GM12878 (cell line): Measurements from ENCODE around the gene PHAF1. TPM values are rescaled to one million over a fixed set of nuclear protein-coding genes. Genes with fewer than 3 reads are reported as not detected.

ENCODE experiments used
- ATAC-seq: fragments of 200-7000 bp; cut with Tn5 transposase; 3 replicates; pipeline ENCODE4 v1.9.1; 2020; ENCODE audit warnings: mild to moderate bottlenecking, moderate library complexity
- BruUV-seq: library from RNA; stranded (reverse); fragments of 400-500 nt; replicated peaks from 2 replicates; lab custom pipeline; 2021; lab: Mats Ljungman, UMichigan
- CTCF ChIA-PET: fragments of 300-600 bp; sonication (Branson Sonifier 250); formaldehyde crosslinking; extraction: SDS; loops from one replicate; lab custom pipeline; 2021; ENCODE audit warnings: inconsistent platforms; lab: Yijun Ruan, JAX
- POLR2A ChIA-PET: fragments of 350-600 bp; formaldehyde crosslinking; extraction: SDS; loops from one replicate; lab custom pipeline; 2021; ENCODE audit warnings: inconsistent platforms; lab: Charles Lee
- RAD21 ChIA-PET: fragments of 300-600 bp; sonication (Branson Sonifier 250); formaldehyde crosslinking; loops from one replicate; lab custom pipeline; 2023; ENCODE audit warnings: antibody characterized with exemption; ENCODE audit not compliant: unreplicated experiment; lab: Charles Lee
- SMC1A ChIA-PET: fragments of 300-600 bp; sonication (Branson Sonifier 250); formaldehyde crosslinking; loops from one replicate; lab custom pipeline; 2023; ENCODE audit not compliant: unreplicated experiment, uncharacterized antibody; lab: Charles Lee
- DNase-seq: peaks from one replicate; pipeline ENCODE4 v3.0.0-alpha.2; 2011; ENCODE audit warnings: low read depth, low spot score
- FAIRE-seq: peaks from 3 replicates; lab custom pipeline; 2011; peaks lifted over from hg19 to GRCh38; lab: Jason Lieb, UNC
- H2AFZ ChIP-seq: 2 replicates; pipeline ENCODE4 v1.6.0; 2011; ENCODE audit warnings: low read depth, low read length, control low read depth; ENCODE audit not compliant: control insufficient read depth
- H3K27ac ChIP-seq: 2 replicates; pipeline ENCODE4 v1.5.1; 2011; ENCODE audit warnings: control low read depth; ENCODE audit not compliant: control insufficient read depth, insufficient read depth
- H3K27me3 ChIP-seq, 2 experiments: replicated peaks in 1 of 2; 2 replicates each; pipeline versions ENCODE4 v1.6.0 to v1.6.1; 2011; ENCODE audit warnings: low read length in 1 of 2; ENCODE audit not compliant: control insufficient read depth in 2 of 2, insufficient read depth in 2 of 2
- H3K36me3 ChIP-seq, 2 experiments: 2 replicates each; pipeline ENCODE4 v1.5.1; 2011; ENCODE audit warnings: low read length in 1 of 2; ENCODE audit not compliant: control insufficient read depth in 2 of 2, insufficient read depth in 2 of 2
- H3K4me1 ChIP-seq: 2 replicates; pipeline ENCODE4 v1.6.1; 2011; ENCODE audit warnings: mild to moderate bottlenecking, low read length, moderate library complexity, mixed read lengths; ENCODE audit not compliant: control insufficient read depth, insufficient read depth
- H3K4me2 ChIP-seq: 2 replicates; pipeline ENCODE4 v1.6.0; 2011; ENCODE audit warnings: control low read depth; ENCODE audit not compliant: control insufficient read depth, insufficient read depth
- H3K4me3 ChIP-seq: fragments of 200-600 bp; sonication (generic); 2 replicates; pipeline ENCODE4 v1.5.1; 2016
- H3K79me2 ChIP-seq: 2 replicates; pipeline ENCODE4 v1.6.0; 2011; ENCODE audit warnings: low read length; ENCODE audit not compliant: control insufficient read depth, insufficient read depth
- H3K9ac ChIP-seq: 2 replicates; pipeline ENCODE4 v1.8.0; 2011; ENCODE audit warnings: low read length, control low read depth, mixed read lengths; ENCODE audit not compliant: control insufficient read depth, insufficient read depth
- H3K9me3 ChIP-seq: replicated peaks from 3 replicates; pipeline ENCODE4 v1.5.1; 2011; ENCODE audit warnings: mild to moderate bottlenecking, low read length; ENCODE audit not compliant: control insufficient read depth, insufficient read depth
- H4K20me1 ChIP-seq: 2 replicates; pipeline ENCODE4 v1.6.0; 2011; ENCODE audit not compliant: control insufficient read depth, insufficient read depth
- BHLHE40 ChIP-seq, 2 experiments: fragments of 450-650 bp in 1 of 2; IDR thresholded peaks; 2 replicates each; pipeline ENCODE4 v1.6.1; 2011 to 2017; ENCODE audit warnings: low read depth in 2 of 2, borderline replicate concordance in 1 of 2, improper control_type of control experiment in 1 of 2, low read length in 1 of 2, mild to moderate bottlenecking in 1 of 2
- CBFB ChIP-seq: IDR thresholded peaks from 2 replicates; pipeline ENCODE4 v1.6.1; 2016; ENCODE audit warnings: antibody characterized with exemption, low read depth
- GATAD2B ChIP-seq: fragments of 450-650 bp; conservative IDR thresholded peaks from 2 replicates; pipeline ENCODE4 v1.6.1; 2017; ENCODE audit warnings: low read depth, mild to moderate bottlenecking, moderate library complexity
- IKZF1 ChIP-seq: fragments of 450-650 bp; conservative IDR thresholded peaks from 2 replicates; pipeline ENCODE4 v1.6.1; 2017; ENCODE audit warnings: antibody characterized with exemption, mild to moderate bottlenecking
- IKZF2 ChIP-seq, 2 experiments: fragments of 450-650 bp; IDR thresholded peaks; 2 replicates each; pipeline ENCODE4 v1.6.1; 2017; ENCODE audit warnings: mild to moderate bottlenecking in 2 of 2, moderate library complexity in 2 of 2
- SIX5 ChIP-seq: IDR thresholded peaks from 2 replicates; pipeline ENCODE4 v1.6.1; 2011; ENCODE audit warnings: mild to moderate bottlenecking, low read depth, low read length, moderate library complexity; ENCODE audit not compliant: severe bottlenecking
- SKIL ChIP-seq: fragments of 450-650 bp; IDR thresholded peaks from 2 replicates; pipeline ENCODE4 v1.6.1; 2017; ENCODE audit warnings: mild to moderate bottlenecking, low read depth, inconsistent platforms; ENCODE audit not compliant: poor library complexity, severe bottlenecking
- STAT1 ChIP-seq: fragments of 450-650 bp; conservative IDR thresholded peaks from 2 replicates; pipeline ENCODE4 v1.6.1; 2014; ENCODE audit warnings: antibody characterized with exemption, mild to moderate bottlenecking
- SUZ12 ChIP-seq: fragments of 200-600 bp; sonication (generic); IDR thresholded peaks from one replicate; pipeline ENCODE4 v1.6.1; 2018; ENCODE audit warnings: antibody characterized with exemption, mild to moderate bottlenecking; ENCODE audit not compliant: unreplicated experiment
- ZNF207 ChIP-seq: fragments of 450-650 bp; IDR thresholded peaks from 2 replicates; pipeline ENCODE4 v1.6.1; 2014; ENCODE audit warnings: antibody characterized with exemption, mild to moderate bottlenecking, borderline replicate concordance
- ZNF217 ChIP-seq: fragments of 450-650 bp; IDR thresholded peaks from 2 replicates; pipeline ENCODE4 v1.6.1; 2017; ENCODE audit warnings: antibody characterized with exemption, mild to moderate bottlenecking
- WGBS: methylation state at CpG from one replicate; pipeline ENCODE4 v1.1.6; 2016; ENCODE audit warnings: low lambda C conversion rate; ENCODE audit not compliant: insufficient replicate concordance, insufficient coverage; ENCODE audit errors: missing lambda C conversion rate; 5-methylcytosine and 5-hydroxymethylcytosine counted together
- in situ Hi-C: fragments of 300-500 bp; cut with MboI; formaldehyde crosslinking; loops from 9 replicates; pipeline ENCODE4 v1.14.3; 2018; ENCODE audit warnings: mixed read lengths
- intact Hi-C: fragments of 100-400 bp; cut with micrococcal nuclease; formaldehyde crosslinking; loops from one replicate; pipeline ENCODE4 v1.14.2; 2022; ENCODE audit not compliant: unreplicated experiment
- polyA plus RNA-seq, 11 experiments: library from polyadenylated mRNA; depleted of rRNA in 4 of 11; unstranded in 6 of 11; stranded (reverse) in 5 of 11; fragments of >200 nt; fragmentation: Nextera tagmentation in 4 of 11; fragmentation: Illumina TruSeq in 1 of 11; extraction: Ambion mirVana in 4 of 11; extraction: Trizol in 1 of 11; gene quantifications; 1 replicate in 1 of 11; 2 replicates in 10 of 11; pipeline versions ENCODE4 v1.2.1 to v1.2.3, GENCODE V29; 2011 to 2016; ENCODE audit warnings: inconsistent platforms in 2 of 11, missing spikeins in 2 of 11, low read depth in 1 of 11
- total RNA-seq, 4 experiments: library from RNA; depleted of rRNA in 3 of 4; stranded (reverse); fragments of >200 nt in 3 of 4; fragmentation: Illumina TruSeq in 1 of 4; extraction: Trizol in 1 of 4; gene quantifications; 2 replicates each; pipeline versions ENCODE4 v1.2.1 to v1.2.3, GENCODE V29; 2013 to 2021
- TF ChIP-seq, protein P1 (sequence below): IDR thresholded peaks from 2 replicates; pipeline ENCODE4 v1.6.1; 2012; ENCODE audit warnings: mild to moderate bottlenecking, low read depth, low read length

Gene PHAF1
- total and polyA plus RNA-seq, 10 of the 15 experiments (the other 5 are each of a cell fraction or from before 2014, with no cell fraction given) = 4.5 to 20.9 (median 14.9) TPM

- 62% methylated on average over 8 of the region's 8 CpGs for WGBS
- BruUV-seq = no TSS peak
- H3K4me3 ChIP-seq = peak overlapping the region; percentile 74; the same call in 1 of the 2 replicates
- ATAC-seq (peak; percentile 15; the same call in 2 of the 3 replicates), FAIRE-seq (no peak), DNase-seq (no peak)
- H2AFZ ChIP-seq = no peak overlapping the region; the same call in 1 of the 2 replicates
- no peak overlapping the region for H3K27ac ChIP-seq
- intact Hi-C loops (loop anchor here (2.0 kb wide), 1 partner anchor 133 kb away; no protein-coding TSS in a partner anchor), in situ Hi-C loops (loop anchor here (5.0 to 10.0 kb wide), 2 partner anchors 134 to 177 kb away; no protein-coding TSS in a partner anchor)
- RAD21 ChIA-PET = interaction anchor here (0.9 to 2.5 kb wide), 4 partner anchors 9 to 134 kb away, joined by 3 to 14 read pairs (median 4); no protein-coding TSS in a partner anchor
- peaks cover 5% of the 10 kb centered on the region for H3K4me1 ChIP-seq
- no peaks in the 10 kb centered on the region; the same call in 1 of the 2 replicates for H3K79me2 ChIP-seq
- POLR2A ChIA-PET = interaction anchor here (1.0 to 1.3 kb wide), 3 partner anchors 8 to 134 kb away, joined by 3 to 5 read pairs (median 4); partner anchors contain the start of gene TRADD
- no peak overlapping the region for H3K4me2 ChIP-seq
- H3K27me3 ChIP-seq = no peaks in the 10 kb centered on the region
- SMC1A ChIA-PET = interaction anchor here (0.9 to 2.0 kb wide), 12 partner anchors 9 to 137 kb away, joined by 3 to 8 read pairs (median 4); no protein-coding TSS in a partner anchor
- H4K20me1 ChIP-seq = peaks cover 4% of the 10 kb centered on the region; the same call in 1 of the 2 replicates
- peaks cover 9 to 14% of the 10 kb centered on the region in 2 experiments; a peak in 3 of 4 replicates for H3K36me3 ChIP-seq
- no peaks in the 10 kb centered on the region for H3K9me3 ChIP-seq
- H3K9ac ChIP-seq = no peak overlapping the region
- CTCF ChIA-PET = interaction anchor here (0.6 to 10.0 kb wide), 13 partner anchors 11 to 204 kb away, joined by 3 to 98 read pairs (median 4); partner anchors contain the start of gene NOL3
- TF ChIP-seq ZNF217 = no peak
- TF ChIP-seq, protein P1, sequence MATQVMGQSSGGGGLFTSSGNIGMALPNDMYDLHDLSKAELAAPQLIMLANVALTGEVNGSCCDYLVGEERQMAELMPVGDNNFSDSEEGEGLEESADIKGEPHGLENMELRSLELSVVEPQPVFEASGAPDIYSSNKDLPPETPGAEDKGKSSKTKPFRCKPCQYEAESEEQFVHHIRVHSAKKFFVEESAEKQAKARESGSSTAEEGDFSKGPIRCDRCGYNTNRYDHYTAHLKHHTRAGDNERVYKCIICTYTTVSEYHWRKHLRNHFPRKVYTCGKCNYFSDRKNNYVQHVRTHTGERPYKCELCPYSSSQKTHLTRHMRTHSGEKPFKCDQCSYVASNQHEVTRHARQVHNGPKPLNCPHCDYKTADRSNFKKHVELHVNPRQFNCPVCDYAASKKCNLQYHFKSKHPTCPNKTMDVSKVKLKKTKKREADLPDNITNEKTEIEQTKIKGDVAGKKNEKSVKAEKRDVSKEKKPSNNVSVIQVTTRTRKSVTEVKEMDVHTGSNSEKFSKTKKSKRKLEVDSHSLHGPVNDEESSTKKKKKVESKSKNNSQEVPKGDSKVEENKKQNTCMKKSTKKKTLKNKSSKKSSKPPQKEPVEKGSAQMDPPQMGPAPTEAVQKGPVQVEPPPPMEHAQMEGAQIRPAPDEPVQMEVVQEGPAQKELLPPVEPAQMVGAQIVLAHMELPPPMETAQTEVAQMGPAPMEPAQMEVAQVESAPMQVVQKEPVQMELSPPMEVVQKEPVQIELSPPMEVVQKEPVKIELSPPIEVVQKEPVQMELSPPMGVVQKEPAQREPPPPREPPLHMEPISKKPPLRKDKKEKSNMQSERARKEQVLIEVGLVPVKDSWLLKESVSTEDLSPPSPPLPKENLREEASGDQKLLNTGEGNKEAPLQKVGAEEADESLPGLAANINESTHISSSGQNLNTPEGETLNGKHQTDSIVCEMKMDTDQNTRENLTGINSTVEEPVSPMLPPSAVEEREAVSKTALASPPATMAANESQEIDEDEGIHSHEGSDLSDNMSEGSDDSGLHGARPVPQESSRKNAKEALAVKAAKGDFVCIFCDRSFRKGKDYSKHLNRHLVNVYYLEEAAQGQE = no peak
- no peak for TF ChIP-seq SUZ12
- no peak for TF ChIP-seq GATAD2B
- TF ChIP-seq SIX5 = no peak
- TF ChIP-seq ZNF207 = no peak
- TF ChIP-seq CBFB = no peak
- TF ChIP-seq IKZF1 = no peak
- no peak for TF ChIP-seq STAT1
- no peak for TF ChIP-seq IKZF2 (IDR thresholded peaks at IDR 0.05)
- no peak for TF ChIP-seq SKIL
- TF ChIP-seq BHLHE40 (IDR thresholded peaks at IDR 0.05; ENCODE audit: borderline replicate concordance in 1 of 2, low read depth in 2 of 2, low read length in 1 of 2) = no peak
These were observed 41.8 kb downstream of the PHAF1 start for GRCh38 chr16:67151431-67152097.
